Panc1 (cell line): Measurements from ENCODE around the gene DDOST. TPM values are rescaled to one million over a fixed set of nuclear protein-coding genes. Genes with fewer than 3 reads are reported as not detected.

ENCODE experiments used
- ATAC-seq: fragments of 200-7000 bp; cut with Tn5 transposase; 2 replicates; pipeline ENCODE4 v1.9.1; 2020; ENCODE audit warnings: mild to moderate bottlenecking, moderate library complexity
- BruUV-seq: library from RNA; stranded (reverse); fragments of 400-500 nt; replicated peaks from 2 replicates; lab custom pipeline; 2021; lab: Mats Ljungman, UMichigan
- CTCF ChIA-PET: fragments of 300-600 bp; sonication (Branson Sonifier 250); formaldehyde crosslinking; loops from one replicate; lab custom pipeline; 2022; ENCODE audit warnings: antibody characterized with exemption; lab: Charles Lee
- POLR2A ChIA-PET: fragments of 300-600 bp; sonication (Branson Sonifier 250); formaldehyde crosslinking; loops from one replicate; lab custom pipeline; 2022; ENCODE audit warnings: antibody characterized with exemption; lab: Charles Lee
- DNase-seq: peaks from one replicate; pipeline ENCODE4 v3.0.0-alpha.2; 2010; ENCODE audit warnings: low read depth, low spot score
- H3K27ac ChIP-seq: 2 replicates; pipeline ENCODE4 v1.5.1; 2011; ENCODE audit warnings: mild to moderate bottlenecking, low read length, inconsistent platforms
- H3K27me3 ChIP-seq: fragments of 200-500 bp; sonication (Bioruptor generic); 2 replicates; pipeline ENCODE4 v1.6.0; 2014; ENCODE audit warnings: low read length, inconsistent platforms; ENCODE audit not compliant: control insufficient read depth, insufficient read depth
- H3K36me3 ChIP-seq: fragments of 200-500 bp; sonication (Bioruptor generic); 2 replicates; pipeline ENCODE4 v1.5.1; 2014; ENCODE audit warnings: inconsistent platforms, mild to moderate bottlenecking, low read length, moderate library complexity; ENCODE audit not compliant: control insufficient read depth, insufficient read depth
- H3K4me1 ChIP-seq: 2 replicates; pipeline ENCODE4 v1.5.1; 2011; ENCODE audit warnings: inconsistent platforms, mild to moderate bottlenecking, low read length, moderate library complexity; ENCODE audit not compliant: control insufficient read depth, insufficient read depth
- H3K4me3 ChIP-seq, 2 experiments: 2 replicates each; pipeline ENCODE4 v1.5.1; 2011 to 2012; ENCODE audit warnings: low read depth in 2 of 2, low read length in 2 of 2, mild to moderate bottlenecking in 2 of 2, inconsistent platforms in 1 of 2, moderate library complexity in 1 of 2
- H3K9me3 ChIP-seq: fragments of 200-500 bp; sonication (Bioruptor generic); 2 replicates; pipeline ENCODE4 v1.5.1; 2014; ENCODE audit warnings: low read depth, mild to moderate bottlenecking, inconsistent platforms, low read length, moderate library complexity; ENCODE audit not compliant: control insufficient read depth, insufficient read depth
- POLR2AphosphoS5 ChIP-seq: IDR thresholded peaks from 2 replicates; pipeline ENCODE4 v1.6.1; 2012; ENCODE audit warnings: mild to moderate bottlenecking, low read depth, low read length, moderate library complexity
- SIN3A ChIP-seq: IDR thresholded peaks from 2 replicates; pipeline ENCODE4 v1.6.1; 2012; ENCODE audit warnings: low read depth, mild to moderate bottlenecking, low read length, moderate library complexity, borderline replicate concordance; ENCODE audit not compliant: insufficient read depth
- TCF7L2 ChIP-seq: IDR thresholded peaks from 2 replicates; pipeline ENCODE4 v1.6.1; 2011; ENCODE audit warnings: mild to moderate bottlenecking, low read depth, low read length, inconsistent platforms
- in situ Hi-C: cut with HindIII; loops from 2 replicates; pipeline ENCODE4 v1.10.0; 2016; ENCODE audit warnings: low sequenced_read_pairs, low pct_unique_long_range_greater_than_20kb
- intact Hi-C: fragments of 100-400 bp; cut with micrococcal nuclease; formaldehyde crosslinking; loops from one replicate; pipeline ENCODE4 v1.10.0; 2022; ENCODE audit not compliant: unreplicated experiment
- total RNA-seq: library from RNA; stranded (reverse); gene quantifications from one replicate; pipeline ENCODE4 v1.2.1, GENCODE V29; 2021; ENCODE audit not compliant: unreplicated experiment
- TF ChIP-seq, protein P1 (sequence below): fragments of 450-650 bp; IDR thresholded peaks from 2 replicates; pipeline ENCODE4 v1.5.1; 2017; ENCODE audit warnings: mild to moderate bottlenecking
- TF ChIP-seq, protein P2 (sequence below), 2 experiments: IDR thresholded peaks; 2 replicates each; pipeline ENCODE4 v1.6.1; 2011 to 2012; ENCODE audit warnings: low read depth in 2 of 2, control low read depth in 1 of 2, low read length in 1 of 2, mild to moderate bottlenecking in 1 of 2, moderate library complexity in 1 of 2; ENCODE audit not compliant: insufficient read depth in 1 of 2

The DDOST gene
- total RNA-seq, 1 experiment from 2014 or later: 337 TPM

DNA sequence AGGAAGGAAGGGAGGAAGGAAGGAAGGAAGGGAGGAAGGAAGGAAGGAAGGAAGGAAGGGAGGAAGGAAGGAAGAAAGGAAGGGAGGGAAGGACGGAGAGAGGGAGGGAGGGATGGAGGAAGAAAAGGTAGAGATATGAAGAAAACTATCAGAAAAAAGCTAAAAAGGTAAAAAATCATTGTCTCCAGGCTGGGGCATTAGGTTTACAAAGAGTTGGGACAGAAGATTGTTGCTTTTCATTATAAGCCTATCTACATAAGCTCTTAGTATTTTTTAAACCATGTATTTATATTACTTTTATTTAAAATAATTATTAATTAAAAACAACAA is 35.1 kb downstream of the DDOST start:
- no peaks in the 10 kb centered on the region for H3K27me3 ChIP-seq
- TF ChIP-seq POLR2AphosphoS5: no peak
- no peak for TF ChIP-seq SIN3A
- TF ChIP-seq, protein P1, sequence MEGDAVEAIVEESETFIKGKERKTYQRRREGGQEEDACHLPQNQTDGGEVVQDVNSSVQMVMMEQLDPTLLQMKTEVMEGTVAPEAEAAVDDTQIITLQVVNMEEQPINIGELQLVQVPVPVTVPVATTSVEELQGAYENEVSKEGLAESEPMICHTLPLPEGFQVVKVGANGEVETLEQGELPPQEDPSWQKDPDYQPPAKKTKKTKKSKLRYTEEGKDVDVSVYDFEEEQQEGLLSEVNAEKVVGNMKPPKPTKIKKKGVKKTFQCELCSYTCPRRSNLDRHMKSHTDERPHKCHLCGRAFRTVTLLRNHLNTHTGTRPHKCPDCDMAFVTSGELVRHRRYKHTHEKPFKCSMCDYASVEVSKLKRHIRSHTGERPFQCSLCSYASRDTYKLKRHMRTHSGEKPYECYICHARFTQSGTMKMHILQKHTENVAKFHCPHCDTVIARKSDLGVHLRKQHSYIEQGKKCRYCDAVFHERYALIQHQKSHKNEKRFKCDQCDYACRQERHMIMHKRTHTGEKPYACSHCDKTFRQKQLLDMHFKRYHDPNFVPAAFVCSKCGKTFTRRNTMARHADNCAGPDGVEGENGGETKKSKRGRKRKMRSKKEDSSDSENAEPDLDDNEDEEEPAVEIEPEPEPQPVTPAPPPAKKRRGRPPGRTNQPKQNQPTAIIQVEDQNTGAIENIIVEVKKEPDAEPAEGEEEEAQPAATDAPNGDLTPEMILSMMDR: no peak
- no peak for TF ChIP-seq TCF7L2
- TF ChIP-seq, protein P2, sequence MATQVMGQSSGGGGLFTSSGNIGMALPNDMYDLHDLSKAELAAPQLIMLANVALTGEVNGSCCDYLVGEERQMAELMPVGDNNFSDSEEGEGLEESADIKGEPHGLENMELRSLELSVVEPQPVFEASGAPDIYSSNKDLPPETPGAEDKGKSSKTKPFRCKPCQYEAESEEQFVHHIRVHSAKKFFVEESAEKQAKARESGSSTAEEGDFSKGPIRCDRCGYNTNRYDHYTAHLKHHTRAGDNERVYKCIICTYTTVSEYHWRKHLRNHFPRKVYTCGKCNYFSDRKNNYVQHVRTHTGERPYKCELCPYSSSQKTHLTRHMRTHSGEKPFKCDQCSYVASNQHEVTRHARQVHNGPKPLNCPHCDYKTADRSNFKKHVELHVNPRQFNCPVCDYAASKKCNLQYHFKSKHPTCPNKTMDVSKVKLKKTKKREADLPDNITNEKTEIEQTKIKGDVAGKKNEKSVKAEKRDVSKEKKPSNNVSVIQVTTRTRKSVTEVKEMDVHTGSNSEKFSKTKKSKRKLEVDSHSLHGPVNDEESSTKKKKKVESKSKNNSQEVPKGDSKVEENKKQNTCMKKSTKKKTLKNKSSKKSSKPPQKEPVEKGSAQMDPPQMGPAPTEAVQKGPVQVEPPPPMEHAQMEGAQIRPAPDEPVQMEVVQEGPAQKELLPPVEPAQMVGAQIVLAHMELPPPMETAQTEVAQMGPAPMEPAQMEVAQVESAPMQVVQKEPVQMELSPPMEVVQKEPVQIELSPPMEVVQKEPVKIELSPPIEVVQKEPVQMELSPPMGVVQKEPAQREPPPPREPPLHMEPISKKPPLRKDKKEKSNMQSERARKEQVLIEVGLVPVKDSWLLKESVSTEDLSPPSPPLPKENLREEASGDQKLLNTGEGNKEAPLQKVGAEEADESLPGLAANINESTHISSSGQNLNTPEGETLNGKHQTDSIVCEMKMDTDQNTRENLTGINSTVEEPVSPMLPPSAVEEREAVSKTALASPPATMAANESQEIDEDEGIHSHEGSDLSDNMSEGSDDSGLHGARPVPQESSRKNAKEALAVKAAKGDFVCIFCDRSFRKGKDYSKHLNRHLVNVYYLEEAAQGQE (IDR thresholded peaks at IDR 0.05; ENCODE audit: insufficient read depth in 1 of 2, low read depth in 2 of 2, low read length in 1 of 2): no peak
- no peaks in the 10 kb centered on the region for H3K36me3 ChIP-seq
- no peaks in the 10 kb centered on the region for H3K4me1 ChIP-seq
- no peak overlapping the region for H3K4me3 ChIP-seq
- ChIA-PET CTCF (no interaction called here), POLR2A (interaction anchor here (0.6 kb wide), 1 partner anchor 39 kb away, joined by 3 read pairs; no protein-coding TSS in a partner anchor)
- DNase-seq (no peak), ATAC-seq (no peak)
- in situ Hi-C loops: no loop called here
- no peaks in the 10 kb centered on the region for H3K9me3 ChIP-seq
- BruUV-seq: no TSS peak
- intact Hi-C loops: no loop called here
- no peak overlapping the region for H3K27ac ChIP-seq

DNA sequence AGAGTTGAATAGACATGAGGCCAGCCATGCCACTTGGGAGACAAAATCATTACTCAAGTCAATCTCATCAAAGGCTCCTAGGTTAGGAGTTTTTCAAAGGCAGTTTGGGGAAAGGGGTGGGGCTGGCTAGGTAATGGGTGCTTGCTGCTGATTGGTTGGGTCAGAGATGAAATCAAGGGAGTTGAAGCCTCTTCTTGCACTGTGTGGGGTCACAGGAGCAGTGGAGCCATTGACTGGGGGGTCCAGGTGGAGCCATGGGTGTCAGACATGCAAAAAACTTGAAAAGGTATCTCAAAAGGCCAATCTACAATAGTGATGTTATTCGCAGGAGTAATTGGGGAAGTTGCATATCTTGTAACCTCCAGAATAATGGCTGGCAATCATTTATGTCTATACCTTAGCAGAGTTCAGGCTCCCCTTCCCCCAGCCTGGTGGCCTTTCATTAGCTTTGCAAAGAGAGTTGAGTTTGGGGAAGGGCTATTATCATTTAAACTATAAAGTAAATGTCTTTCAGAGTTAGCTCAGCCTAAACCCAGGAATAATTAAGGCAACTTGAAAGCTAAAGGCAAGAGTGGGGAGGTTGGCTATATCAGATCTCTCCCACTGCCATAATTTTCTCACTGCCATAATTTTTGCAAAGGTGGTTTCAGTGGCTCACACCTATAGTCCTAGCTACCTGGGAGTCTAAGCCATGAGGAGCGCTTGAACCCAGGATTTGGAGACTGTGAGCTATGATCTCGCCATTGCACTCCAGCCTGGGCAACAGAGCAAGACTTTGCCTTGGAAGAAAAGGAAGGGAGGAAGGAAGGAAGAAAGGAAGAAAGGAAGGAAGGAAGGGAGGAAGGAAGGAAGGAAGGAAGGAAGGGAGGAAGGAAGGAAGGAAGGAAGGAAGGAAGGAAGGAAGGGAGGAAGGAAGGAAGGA is 35.7 kb downstream of the DDOST start:
- Histone ChIP-seq H3K4me3 (no peak overlapping the region), H3K36me3 (no peaks in the 10 kb centered on the region), H3K27ac (no peak overlapping the region), H3K27me3 (no peaks in the 10 kb centered on the region), H3K4me1 (no peaks in the 10 kb centered on the region), H3K9me3 (no peaks in the 10 kb centered on the region)
- DNase-seq (no peak), ATAC-seq (no peak)
- ChIA-PET CTCF (no interaction called here), POLR2A (interaction anchor here (0.6 kb wide), 1 partner anchor 39 kb away, joined by 3 read pairs; no protein-coding TSS in a partner anchor)
- BruUV-seq: no TSS peak
- TF ChIP-seq, protein P2 (IDR thresholded peaks at IDR 0.05; ENCODE audit: insufficient read depth in 1 of 2, low read depth in 2 of 2, low read length in 1 of 2): no peak
- no peak for TF ChIP-seq SIN3A
- TF ChIP-seq TCF7L2: no peak
- no peak for TF ChIP-seq POLR2AphosphoS5
- TF ChIP-seq, protein P1: no peak
- intact Hi-C loops: no loop called here
- in situ Hi-C loops: no loop called here
